DMS153 treated with DMSO at 0.1 percent for 48 hours (cell line): Measurements from ENCODE around the gene PSKH1.
"Not testable (repeated sequence)": the region's sequence is repeated elsewhere in the genome, so short reads cannot be mapped to it uniquely, and the experiment has no call there.

Experiments used
- DNase-seq: peaks from one replicate; lab custom pipeline; 2025; ENCODE audit not compliant: unreplicated experiment; lab: John Stamatoyannopoulos, UW

The PSKH1 gene

GRCh38 chr16:67885976-67886375 is 7.1 kb upstream of the PSKH1 start:
- no peak for DNase-seq

GRCh38 chr16:67886387-67886786 is 6.7 kb upstream of the PSKH1 start:
- no peak for DNase-seq

GRCh38 chr16:67888331-67888730 is 4.7 kb upstream of the PSKH1 start:
- no peak for DNase-seq

GRCh38 chr16:67892375-67892774 is 679 bp upstream of the PSKH1 start:
- DNase-seq = no peak

- DNase-seq = no peak
Measured at GRCh38 chr16:67893743-67894399, 817 bp downstream of the PSKH1 start.

- DNase-seq = no peak
Measured at GRCh38 chr16:67897231-67897630, 4.2 kb downstream of the PSKH1 start.

GRCh38 chr16:67901734-67902133 is 8.7 kb downstream of the PSKH1 start:
- no peak for DNase-seq

- no peak for DNase-seq
Measured at GRCh38 chr16:67902831-67903230, 9.8 kb downstream of the PSKH1 start.

- no peak for DNase-seq
Measured at GRCh38 chr16:67907397-67908180, 14.5 kb downstream of the PSKH1 start.

GRCh38 chr16:67909056-67909742 is 16.1 kb downstream of the PSKH1 start:
- no peak for DNase-seq

GRCh38 chr16:67910158-67910557 is 17.1 kb downstream of the PSKH1 start:
- DNase-seq = no peak

- no peak for DNase-seq
Measured at GRCh38 chr16:67914758-67915495, 21.9 kb downstream of the PSKH1 start.

- not testable (repeated sequence) for DNase-seq
Measured at GRCh38 chr16:67915496-67915769, 22.4 kb downstream of the PSKH1 start.

- no peak for DNase-seq
Measured at GRCh38 chr16:67915831-67916723, 23.0 kb downstream of the PSKH1 start.

- no peak for DNase-seq
Measured at GRCh38 chr16:67917140-67917851, 24.2 kb downstream of the PSKH1 start.

GRCh38 chr16:67917852-67918236 is 24.8 kb downstream of the PSKH1 start:
- no peak for DNase-seq

GRCh38 chr16:67919622-67920221 is 26.7 kb downstream of the PSKH1 start:
- DNase-seq = peak; percentile 50

- DNase-seq = no peak
Measured at GRCh38 chr16:67922221-67922620, 29.2 kb downstream of the PSKH1 start.

GRCh38 chr16:67922740-67923139 is 29.7 kb downstream of the PSKH1 start:
- peak; percentile 79 for DNase-seq
